GM06990 (cell line): ENCODE results near the gene MYLK4.

Experiments used
- DNase-seq: peaks from one replicate; pipeline ENCODE4 v3.0.0-alpha.2; 2011; ENCODE audit not compliant: insufficient read length; ENCODE audit errors: extremely low read depth
- H3K27me3 ChIP-seq: replicated peaks from 2 replicates; pipeline ENCODE4 v1.6.0; 2011; ENCODE audit warnings: low read length; ENCODE audit not compliant: control insufficient read depth, insufficient read depth
- H3K36me3 ChIP-seq: 2 replicates; pipeline ENCODE4 v1.5.1; 2011; ENCODE audit warnings: low read length; ENCODE audit not compliant: control insufficient read depth, insufficient read depth
- H3K4me3 ChIP-seq: replicated peaks from 2 replicates; pipeline ENCODE4 v1.5.1; 2011; ENCODE audit warnings: low read depth, mild to moderate bottlenecking, control low read depth, low read length
- TF ChIP-seq, protein P1 (sequence below): IDR thresholded peaks from 2 replicates; pipeline ENCODE4 v1.5.1; 2011; ENCODE audit warnings: low read length, control low read depth, mild to moderate bottlenecking, inconsistent platforms; ENCODE audit not compliant: insufficient read depth, poor library complexity, severe bottlenecking

MYLK4 gene

GRCh38 chr6:2655844-2656433 is 94.8 kb downstream of the MYLK4 start:
- H3K4me3 ChIP-seq: no peak overlapping the region
- DNase-seq: no peak
- TF ChIP-seq, protein P1, sequence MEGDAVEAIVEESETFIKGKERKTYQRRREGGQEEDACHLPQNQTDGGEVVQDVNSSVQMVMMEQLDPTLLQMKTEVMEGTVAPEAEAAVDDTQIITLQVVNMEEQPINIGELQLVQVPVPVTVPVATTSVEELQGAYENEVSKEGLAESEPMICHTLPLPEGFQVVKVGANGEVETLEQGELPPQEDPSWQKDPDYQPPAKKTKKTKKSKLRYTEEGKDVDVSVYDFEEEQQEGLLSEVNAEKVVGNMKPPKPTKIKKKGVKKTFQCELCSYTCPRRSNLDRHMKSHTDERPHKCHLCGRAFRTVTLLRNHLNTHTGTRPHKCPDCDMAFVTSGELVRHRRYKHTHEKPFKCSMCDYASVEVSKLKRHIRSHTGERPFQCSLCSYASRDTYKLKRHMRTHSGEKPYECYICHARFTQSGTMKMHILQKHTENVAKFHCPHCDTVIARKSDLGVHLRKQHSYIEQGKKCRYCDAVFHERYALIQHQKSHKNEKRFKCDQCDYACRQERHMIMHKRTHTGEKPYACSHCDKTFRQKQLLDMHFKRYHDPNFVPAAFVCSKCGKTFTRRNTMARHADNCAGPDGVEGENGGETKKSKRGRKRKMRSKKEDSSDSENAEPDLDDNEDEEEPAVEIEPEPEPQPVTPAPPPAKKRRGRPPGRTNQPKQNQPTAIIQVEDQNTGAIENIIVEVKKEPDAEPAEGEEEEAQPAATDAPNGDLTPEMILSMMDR: no peak
- H3K27me3 ChIP-seq: no peaks in the 10 kb centered on the region
- no peaks in the 10 kb centered on the region for H3K36me3 ChIP-seq

DNA sequence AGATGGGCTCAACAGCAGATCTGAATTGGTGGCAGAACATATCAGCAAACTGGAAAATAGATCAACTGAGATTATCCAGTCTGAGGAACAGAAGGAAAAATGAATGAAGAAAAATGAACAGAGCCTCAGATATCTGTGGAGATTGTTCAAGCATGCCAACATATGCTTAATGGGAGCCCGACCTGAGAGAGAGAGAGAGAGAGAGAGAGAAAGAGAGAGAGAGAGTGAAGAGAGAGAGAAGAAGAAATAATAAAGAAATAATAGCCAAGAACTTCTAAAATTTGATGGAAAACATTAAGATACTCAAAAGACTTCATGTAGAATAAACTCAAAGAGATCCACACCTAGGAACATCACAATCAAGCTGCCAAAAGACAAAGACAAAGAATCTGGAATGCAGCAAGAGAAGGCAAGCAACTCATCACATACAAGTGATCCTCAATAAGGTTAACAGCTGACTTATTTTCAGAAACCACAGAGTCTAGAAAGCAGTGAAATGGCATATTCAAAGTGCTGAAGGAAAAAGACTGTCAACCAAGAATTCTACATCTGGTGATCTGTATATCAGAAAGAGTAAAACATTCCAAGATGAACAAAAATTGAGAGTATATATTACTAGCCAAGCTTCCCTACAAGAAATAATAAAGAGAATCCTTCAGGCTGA is 97.2 kb downstream of the MYLK4 start:
- no peak for DNase-seq
- Histone ChIP-seq H3K36me3 (no peaks in the 10 kb centered on the region), H3K4me3 (no peak overlapping the region), H3K27me3 (no peaks in the 10 kb centered on the region)
- TF ChIP-seq, protein P1: no peak

GRCh38 chr6:2652611-2653010 is 98.1 kb downstream of the MYLK4 start:
- TF ChIP-seq, protein P1: no peak
- no peaks in the 10 kb centered on the region for H3K36me3 ChIP-seq
- H3K4me3 ChIP-seq: no peak overlapping the region
- no peak for DNase-seq
- no peaks in the 10 kb centered on the region for H3K27me3 ChIP-seq

DNA sequence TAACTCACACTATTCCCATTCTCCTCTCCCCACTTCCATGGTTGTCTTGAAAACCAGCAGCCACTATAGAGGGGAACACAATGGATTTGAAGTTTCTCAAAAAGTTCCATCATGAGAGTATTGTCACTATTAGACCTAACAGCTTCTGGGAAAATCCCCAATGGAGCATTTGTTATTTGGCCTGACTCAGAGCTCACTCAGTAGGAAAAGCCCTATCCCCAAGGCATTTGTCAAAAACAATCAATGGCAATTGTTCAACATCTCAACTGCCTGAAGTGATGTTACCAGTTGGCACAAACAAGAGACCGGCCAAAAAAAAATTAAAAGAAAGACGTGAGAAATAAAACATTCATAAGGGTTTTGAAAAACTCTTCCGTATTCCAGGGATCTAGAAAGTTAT is 98.8 kb downstream of the MYLK4 start:
- DNase-seq: no peak
- Histone ChIP-seq H3K4me3 (no peak overlapping the region), H3K27me3 (no peaks in the 10 kb centered on the region), H3K36me3 (no peaks in the 10 kb centered on the region)
- TF ChIP-seq, protein P1: no peak

- H3K4me3 ChIP-seq: no peak overlapping the region
- no peak for DNase-seq
- TF ChIP-seq, protein P1: no peak
- H3K27me3 ChIP-seq: no peaks in the 10 kb centered on the region; the same call in 1 of the 2 replicates
- no peaks in the 10 kb centered on the region for H3K36me3 ChIP-seq
Measured at GRCh38 chr6:2651536-2651935, 99.2 kb downstream of the MYLK4 start.
